CD4-positive, alpha-beta T cell treated with Interleukin-2 at 100 ng/mL for 4 hours (primary cell): ENCODE data around the gene MYO9A.
"Not testable (repeated sequence)": the region's sequence is repeated elsewhere in the genome, so short reads cannot be mapped to it uniquely, and the experiment has no call there.

Experiments
- DNase-seq: peaks from one replicate; pipeline ENCODE4 v3.0.0-alpha.2; 2020; ENCODE audit warnings: low spot score

Gene MYO9A

DNA sequence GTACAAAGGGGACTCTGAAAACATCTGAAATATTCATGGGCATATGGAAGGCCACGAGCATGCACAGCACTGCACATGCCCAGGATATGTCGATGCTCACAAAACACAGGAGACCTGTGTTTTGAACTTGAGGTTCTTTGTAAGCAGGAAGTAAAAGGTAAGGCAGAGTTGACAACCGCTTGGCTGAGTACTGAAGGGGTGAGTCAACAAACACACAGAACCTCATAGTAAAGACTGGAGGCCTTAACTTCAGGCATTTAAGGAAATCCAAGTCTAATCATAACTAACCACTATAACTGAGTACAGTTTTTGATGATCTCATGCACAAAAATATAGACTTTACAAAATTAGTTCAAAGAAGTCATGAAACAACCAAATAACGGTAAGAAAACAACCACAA, 80.6 kb downstream of the MYO9A start:
- no peak for DNase-seq

DNA sequence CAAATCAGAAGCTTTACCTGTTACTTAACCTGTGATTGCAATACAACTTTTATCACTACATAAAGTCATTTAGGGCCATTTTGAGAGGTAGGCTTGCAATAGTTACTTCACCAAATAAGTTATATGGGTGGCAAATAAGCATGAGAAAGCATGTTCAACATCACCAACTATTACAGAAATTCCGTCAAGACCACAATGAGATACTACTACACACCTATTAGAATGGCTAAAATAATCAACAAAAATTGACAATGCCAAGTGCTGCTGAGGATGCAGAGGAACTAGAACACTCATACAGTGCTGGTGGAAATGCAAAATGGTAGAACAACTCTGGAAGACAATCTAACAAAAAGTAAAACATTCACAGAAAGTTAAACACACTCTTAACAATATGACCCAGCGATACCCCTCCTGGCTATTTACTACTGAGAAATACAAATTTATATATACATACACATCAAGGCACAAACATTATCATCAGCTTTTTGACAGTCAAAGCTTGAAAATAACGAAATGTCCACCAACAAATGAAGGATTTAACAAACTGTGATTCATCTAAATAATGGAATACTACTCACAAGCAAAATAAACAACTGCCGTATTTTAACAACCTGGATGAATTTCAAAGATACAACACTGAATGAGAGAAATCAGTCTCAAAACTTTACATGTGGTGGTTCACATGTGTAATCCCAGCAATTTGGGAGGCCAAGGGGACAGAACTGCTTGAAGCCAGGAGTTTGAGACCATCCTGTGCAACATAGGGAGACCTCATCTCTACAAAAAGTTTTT, 82.9 kb downstream of the MYO9A start:
- no peak for DNase-seq

DNA sequence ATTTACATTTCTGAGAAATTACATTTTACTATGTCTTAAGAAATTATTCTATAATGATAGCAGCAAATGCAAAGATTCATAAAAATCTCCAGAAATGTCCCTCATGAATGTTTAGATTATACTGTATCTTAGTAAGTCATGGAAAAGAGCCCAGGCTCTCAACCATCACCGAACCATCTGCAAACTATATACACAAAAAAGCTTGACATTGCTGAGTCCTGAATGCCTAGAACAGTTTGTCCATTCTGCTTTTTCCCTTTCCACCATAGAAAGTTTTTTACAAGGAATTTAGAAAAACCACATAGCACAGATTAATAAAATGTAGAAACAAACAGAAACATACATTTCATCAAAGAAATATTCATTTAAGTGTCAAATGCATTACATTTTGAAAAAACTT, 83.6 kb downstream of the MYO9A start:
- DNase-seq = no peak

- no peak for DNase-seq
These were observed 84.2 kb downstream of the MYO9A start for GRCh38 chr15:72033711-72034110.

DNA sequence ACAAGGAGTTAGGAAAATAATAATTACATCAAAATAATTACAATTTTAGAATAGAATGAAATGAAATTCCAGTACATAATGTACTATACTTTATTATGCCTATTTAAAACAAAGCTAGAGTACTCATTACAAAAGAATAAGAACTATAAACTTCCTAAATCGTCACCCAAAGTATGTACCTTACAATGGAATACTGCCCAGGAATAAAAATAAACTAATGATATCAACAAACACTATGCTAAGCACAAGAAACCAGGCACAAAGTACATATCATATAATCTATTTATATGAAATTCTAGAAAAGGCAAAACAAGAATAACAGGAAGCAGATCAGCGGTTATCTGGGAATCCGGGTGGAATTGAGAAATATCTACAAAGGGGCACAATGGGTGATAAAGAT, 84.7 kb downstream of the MYO9A start:
- DNase-seq = no peak

DNA sequence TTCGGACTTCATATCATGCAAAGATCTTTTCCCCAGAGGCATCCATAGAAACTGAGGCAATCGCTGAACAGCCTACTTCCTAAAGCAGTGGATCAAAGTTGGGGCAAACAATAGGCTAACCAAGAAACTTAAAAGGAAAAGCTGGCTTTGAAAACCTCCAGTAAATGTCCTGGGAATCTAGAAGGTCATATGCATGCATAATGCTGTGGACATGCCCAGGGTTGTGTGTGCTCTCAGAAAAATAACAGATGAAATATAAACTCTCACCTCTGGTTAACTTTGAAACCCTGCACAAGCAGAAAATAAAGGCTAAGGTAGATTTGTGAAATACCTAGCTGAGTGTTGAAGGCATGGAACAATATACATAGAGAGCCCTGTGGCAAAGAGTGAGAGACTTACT, 96.3 kb downstream of the MYO9A start:
- DNase-seq = no peak

GRCh38 chr15:72020799-72021198, 97.2 kb downstream of the MYO9A start:
- DNase-seq = no peak

GRCh38 chr15:72014555-72014954, 103.4 kb downstream of the MYO9A start:
- DNase-seq = not testable (repeated sequence)

DNA sequence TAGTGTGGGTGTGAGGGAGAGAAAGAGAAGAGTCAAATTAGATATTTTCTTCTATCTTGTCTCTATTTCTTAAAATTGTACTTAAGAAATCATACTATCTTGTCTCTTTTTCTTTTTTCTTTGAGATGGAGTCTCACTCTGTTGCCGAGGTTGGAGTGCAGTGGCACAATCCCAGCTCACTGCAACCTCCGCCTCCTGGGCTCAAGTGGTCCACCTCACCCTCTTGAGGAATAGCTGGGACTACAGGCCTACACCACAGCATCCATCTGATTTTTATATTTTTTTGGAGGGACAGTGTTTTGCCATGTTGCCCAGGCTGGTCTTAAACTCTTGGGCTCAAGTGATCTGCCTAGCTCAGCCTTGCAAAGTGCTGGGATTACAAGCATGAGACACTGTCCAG, 104.2 kb downstream of the MYO9A start:
- no peak for DNase-seq

- DNase-seq = no peak
These were observed 106.5 kb downstream of the MYO9A start for GRCh38 chr15:72011302-72011942.

- DNase-seq = no peak
These were observed 108.7 kb downstream of the MYO9A start for GRCh38 chr15:72009222-72009621.

DNA sequence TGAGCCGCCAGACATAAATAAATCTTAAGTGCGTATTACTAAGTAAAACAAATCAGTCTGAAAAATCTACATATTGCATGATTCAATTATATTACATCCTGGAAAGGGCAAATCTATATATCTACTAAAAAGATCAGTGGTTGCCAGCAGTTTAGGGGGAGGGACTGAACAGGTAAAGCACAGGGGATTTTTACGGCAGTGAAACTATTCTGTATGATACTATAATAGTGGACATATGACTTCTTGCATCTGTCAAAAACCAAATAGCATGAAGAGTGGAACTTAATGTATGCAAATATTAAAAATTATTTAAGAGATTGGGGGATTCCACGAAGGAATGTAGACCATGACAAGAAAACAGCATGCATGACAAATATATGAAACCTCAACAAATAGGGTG, 111.6 kb downstream of the MYO9A start:
- no peak for DNase-seq

- DNase-seq = no peak
These were observed 112.5 kb downstream of the MYO9A start for GRCh38 chr15:72005483-72005882.

GRCh38 chr15:71999807-72000206, 118.1 kb downstream of the MYO9A start:
- no peak for DNase-seq

DNA sequence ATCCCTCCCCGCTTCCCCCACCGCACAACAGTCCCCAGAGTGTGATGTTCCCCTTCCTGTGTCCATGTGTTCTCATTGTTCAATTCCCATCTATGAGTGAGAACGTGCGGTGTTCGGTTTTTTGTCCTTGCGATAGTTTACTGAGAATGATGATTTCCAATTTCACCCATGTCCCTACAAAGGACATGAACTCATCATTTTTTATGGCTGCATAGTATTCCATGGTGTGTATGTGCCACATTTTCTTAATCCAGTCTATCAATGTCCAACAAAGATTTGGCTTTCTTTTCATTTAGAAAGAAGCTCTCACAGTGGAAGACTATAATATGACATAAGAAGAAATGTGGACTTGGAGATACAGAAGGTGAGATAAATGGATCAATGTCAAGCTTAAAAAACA, 119.2 kb downstream of the MYO9A start:
- DNase-seq = not testable (repeated sequence)

GRCh38 chr15:71997691-71998090, 120.3 kb downstream of the MYO9A start:
- DNase-seq = no peak

GRCh38 chr15:71975816-71976150, 142.2 kb downstream of the MYO9A start:
- DNase-seq = no peak

- no peak for DNase-seq
These were observed 143.7 kb downstream of the MYO9A start for GRCh38 chr15:71974211-71974610.

DNA sequence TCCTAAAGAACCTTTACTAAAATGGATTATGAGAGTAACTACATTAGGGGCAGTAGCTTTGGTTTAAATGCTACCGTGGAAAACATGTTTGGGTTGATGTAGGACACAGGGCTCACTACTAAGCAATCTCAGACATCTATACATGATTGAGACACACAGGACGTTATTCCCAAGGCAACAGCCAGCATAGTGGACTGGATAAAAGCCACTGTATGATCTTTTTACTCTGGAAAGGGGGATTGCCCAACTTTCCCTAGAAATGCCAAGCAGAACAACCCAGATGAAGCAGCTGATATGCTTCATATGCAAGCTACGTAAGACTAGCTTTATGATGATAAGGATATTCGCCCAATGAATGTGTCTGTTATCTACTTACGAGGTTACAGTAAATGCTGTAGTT, 144.6 kb downstream of the MYO9A start:
- DNase-seq = no peak

DNA sequence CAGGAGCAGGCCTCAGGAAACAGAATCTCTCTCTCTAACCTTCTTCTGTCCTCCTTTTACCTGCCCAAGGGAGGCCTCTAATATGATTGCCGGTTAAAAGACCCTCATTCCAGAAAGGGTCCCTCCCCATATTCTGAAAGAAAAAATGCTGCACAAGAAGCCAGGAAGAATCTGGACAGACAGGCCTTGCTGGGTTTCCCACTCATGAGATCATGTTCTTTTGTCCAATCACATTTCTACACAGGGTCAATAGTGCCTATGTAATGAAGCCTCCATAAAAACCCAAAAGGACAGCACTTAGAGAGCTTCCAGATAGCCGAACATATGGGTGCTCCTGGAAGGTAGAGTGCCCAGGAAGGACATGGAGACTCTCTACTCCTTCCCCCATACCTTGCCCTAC, 146.0 kb downstream of the MYO9A start:
- no peak for DNase-seq

- DNase-seq = no peak
These were observed 147.5 kb downstream of the MYO9A start for GRCh38 chr15:71970435-71970834.

- DNase-seq = no peak
These were observed 155.4 kb downstream of the MYO9A start for GRCh38 chr15:71962537-71962936.

- DNase-seq = no peak
These were observed 160.9 kb downstream of the MYO9A start for GRCh38 chr15:71957026-71957425.

DNA sequence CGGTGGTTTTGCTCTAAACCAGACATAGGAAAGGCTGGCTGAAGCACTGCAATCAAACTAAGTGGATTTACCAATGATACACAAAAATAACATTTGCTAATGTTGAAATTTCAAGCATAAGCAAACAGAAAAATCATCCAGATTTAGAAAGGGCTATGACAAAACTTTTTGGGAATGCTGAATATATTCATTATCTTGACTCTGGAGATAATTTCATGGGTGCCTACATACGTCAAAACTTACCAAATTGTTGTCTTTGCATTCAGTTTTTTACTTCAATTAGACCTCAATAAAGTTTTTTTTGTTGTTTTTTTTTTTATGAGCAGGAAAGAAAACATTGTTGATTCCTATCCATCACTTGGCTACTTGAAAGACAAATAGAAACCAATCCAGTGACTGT, 166.8 kb downstream of the MYO9A start:
- DNase-seq = no peak
